ENCODE results near the gene GFOD1. TPM values are rescaled to one million over a fixed set of nuclear protein-coding genes. Genes with fewer than 3 reads are reported as not detected.

The GFOD1 gene
- total RNA-seq, 1 experiment from 2014 or later, result not detected

GRCh38 chr6:13417954-13418353 is 69.4 kb downstream of the GFOD1 start:
- in situ Hi-C loops (cut with HindIII; ENCODE audit: low sequenced_read_pairs), result no loop called here
- no peak for DNase-seq (ENCODE audit: low spot score)

DNA sequence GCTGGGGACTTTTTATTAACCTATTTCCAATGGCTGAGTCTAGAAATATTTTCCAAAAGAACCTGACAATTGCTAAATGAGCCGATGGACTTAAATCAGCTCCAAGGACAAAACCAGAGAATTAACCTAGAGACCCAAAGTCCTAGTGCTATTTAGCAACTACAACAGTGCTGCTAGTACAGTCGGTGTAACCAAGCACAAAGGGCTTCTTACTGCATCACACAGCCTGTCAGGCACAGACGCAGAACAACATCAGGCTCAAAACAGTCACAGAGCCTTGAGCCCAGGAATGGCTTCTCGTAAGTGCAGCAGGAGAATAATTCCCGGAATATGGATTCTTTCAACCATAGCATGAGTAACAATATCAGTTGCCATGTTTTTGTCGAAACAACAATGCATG is 70.0 kb downstream of the GFOD1 start:
- in situ Hi-C loops (cut with HindIII; ENCODE audit: low sequenced_read_pairs), result no loop called here
- peak; percentile 53 for DNase-seq (ENCODE audit: low spot score)

GRCh38 chr6:13415283-13415682 is 72.1 kb downstream of the GFOD1 start:
- DNase-seq (ENCODE audit: low spot score), result no peak
- in situ Hi-C loops (cut with HindIII; ENCODE audit: low sequenced_read_pairs), result no loop called here

DNA sequence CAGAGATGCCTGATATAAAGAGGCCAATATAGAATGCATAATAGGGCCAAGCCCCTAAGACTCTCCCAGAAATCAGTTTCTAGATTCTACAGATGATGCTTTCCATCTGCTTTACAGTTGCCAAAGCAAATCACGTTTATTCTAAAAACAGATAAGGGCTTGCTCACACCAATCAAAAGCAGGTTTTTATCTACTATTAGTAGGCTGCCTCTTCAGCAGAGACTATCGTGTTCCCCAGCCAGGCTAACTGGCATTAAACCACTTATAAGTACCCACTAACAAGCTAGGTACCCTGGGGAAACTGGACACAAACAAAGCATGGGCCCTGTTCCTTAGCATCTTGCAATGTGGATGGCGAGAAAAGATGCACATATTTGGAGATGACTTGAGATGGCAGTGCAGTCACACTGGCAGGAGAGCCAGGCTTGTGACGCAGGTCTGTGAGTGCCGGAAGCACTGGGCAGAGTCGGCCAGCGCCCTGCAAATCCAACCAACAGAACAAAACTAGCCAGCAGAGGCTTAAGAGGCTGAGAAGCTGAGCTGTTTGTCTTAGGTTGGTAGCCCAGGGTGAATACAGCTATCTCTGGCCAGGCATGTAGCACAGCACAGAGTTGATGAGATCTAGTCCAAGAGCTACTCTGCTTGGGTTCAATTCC is 73.4 kb downstream of the GFOD1 start:
- in situ Hi-C loops (cut with HindIII; ENCODE audit: low sequenced_read_pairs), result no loop called here
- peak; percentile 92 for DNase-seq (ENCODE audit: low spot score)

DNA sequence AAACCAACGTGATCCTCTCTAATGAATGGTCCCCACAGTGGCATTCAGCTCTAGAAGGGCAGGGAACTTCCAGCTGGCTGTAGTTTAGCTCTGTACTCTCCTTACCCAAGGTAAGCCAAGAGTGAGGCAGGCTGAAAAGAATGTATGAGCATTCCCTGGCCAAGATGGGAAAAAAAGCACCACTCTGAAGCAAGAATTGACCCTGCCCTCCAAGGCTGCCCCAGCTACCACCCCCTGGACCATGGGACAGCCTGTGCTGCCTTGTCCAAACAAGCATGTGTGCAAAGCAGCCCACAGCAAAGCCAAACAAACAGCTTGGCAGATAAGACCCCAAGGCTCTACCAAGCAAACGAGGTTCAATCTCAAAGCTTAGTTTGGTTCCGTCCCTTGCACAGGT is 73.9 kb downstream of the GFOD1 start:
- in situ Hi-C loops (cut with HindIII; ENCODE audit: low sequenced_read_pairs), result no loop called here
- peak; percentile 15 for DNase-seq (ENCODE audit: low spot score)

DNA sequence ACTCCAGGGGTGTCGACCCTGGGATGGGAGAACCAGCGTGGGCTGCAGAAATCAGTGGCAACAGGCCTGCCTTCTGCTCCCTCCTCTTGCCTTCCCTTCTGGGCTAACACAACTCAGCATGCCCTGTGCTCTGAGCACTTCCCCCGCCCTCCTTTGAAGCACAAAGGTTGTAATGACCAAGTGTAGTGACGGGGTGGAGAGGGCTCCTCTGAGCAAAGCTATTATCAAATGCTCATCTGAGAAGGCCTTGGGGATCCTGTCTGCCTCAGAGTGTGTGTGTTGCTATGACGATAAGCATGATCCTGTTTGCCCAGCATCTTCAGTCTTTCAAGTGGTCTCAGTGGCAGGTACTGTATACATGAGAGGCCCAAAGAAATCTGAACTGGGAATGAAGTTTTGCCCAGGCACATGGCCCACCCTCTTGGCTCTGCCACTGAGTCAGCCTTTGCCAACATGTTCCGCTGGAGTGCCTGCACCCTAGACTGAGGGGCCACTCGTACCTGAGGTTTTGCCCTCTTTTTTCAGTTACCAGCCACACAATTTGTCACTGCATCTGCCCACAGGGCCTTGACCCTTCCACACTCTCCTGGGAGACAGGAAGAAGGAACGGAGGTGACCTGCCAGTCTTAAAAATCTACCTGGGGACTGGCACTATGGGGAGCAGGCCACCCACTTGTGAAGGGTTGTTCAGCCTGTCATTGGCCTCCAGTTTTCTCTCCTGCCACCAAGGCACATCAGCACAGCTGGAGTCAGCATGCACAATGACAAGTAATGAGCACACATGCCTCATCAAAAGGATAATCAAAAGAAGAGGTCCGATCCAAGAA is 74.5 kb downstream of the GFOD1 start:
- in situ Hi-C loops (cut with HindIII; ENCODE audit: low sequenced_read_pairs), result no loop called here

DNA sequence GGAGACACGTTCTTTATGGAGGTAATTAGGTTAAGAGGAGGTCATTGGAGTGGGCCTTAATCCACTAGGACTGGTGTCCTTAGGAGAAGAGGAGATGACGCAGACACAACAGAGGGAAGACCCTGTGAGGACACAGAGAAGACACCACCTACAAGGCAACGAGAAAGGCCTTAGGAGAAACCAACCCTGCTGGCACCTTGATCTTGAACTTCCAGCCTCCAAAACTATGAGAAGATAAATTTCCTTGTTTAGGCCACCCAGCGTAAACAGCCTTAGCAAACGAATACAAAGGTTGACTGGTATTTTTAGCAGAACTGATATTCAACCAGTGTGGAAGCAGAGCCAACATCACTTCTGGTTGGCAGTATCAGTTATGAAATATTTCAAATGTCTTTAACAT is 75.2 kb downstream of the GFOD1 start:
- in situ Hi-C loops (cut with HindIII; ENCODE audit: low sequenced_read_pairs), result no loop called here

More for the DNA sequence above, 74.5 kb downstream of the GFOD1 start:
- DNase-seq (ENCODE audit: low spot score), result peak; percentile 16

GRCh38 chr6:13411484-13411883 is 75.9 kb downstream of the GFOD1 start:
- no peak for DNase-seq (ENCODE audit: low spot score)
- in situ Hi-C loops (cut with HindIII; ENCODE audit: low sequenced_read_pairs), result no loop called here

More for the DNA sequence above, 75.2 kb downstream of the GFOD1 start:
- no peak for DNase-seq (ENCODE audit: low spot score)

GRCh38 chr6:13409991-13410390 is 77.4 kb downstream of the GFOD1 start:
- DNase-seq (ENCODE audit: low spot score), result no peak
- in situ Hi-C loops (cut with HindIII; ENCODE audit: low sequenced_read_pairs), result no loop called here

GRCh38 chr6:13407709-13408695 is 79.4 kb downstream of the GFOD1 start:
- peak; percentile 74 for DNase-seq (ENCODE audit: low spot score)
- in situ Hi-C loops (cut with HindIII; ENCODE audit: low sequenced_read_pairs), result no loop called here

DNA sequence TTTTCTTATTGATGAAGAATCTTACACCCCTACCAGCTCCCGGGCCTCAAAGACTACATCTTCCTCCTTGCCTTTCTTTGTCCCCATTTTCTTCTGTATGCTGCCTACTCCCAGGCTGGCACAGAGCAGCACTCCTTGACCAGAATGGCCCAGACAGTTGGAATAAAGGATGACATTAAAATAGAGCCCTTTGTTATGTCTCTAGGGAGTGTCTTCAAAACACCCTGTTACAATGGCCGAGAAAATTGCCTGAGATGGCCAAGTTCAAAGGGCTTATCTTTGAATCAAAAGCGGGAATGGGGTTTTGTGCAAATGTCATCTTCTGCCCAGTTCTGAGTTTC is 80.1 kb downstream of the GFOD1 start:
- DNase-seq (ENCODE audit: low spot score), result no peak
- in situ Hi-C loops (cut with HindIII; ENCODE audit: low sequenced_read_pairs), result no loop called here

DNA sequence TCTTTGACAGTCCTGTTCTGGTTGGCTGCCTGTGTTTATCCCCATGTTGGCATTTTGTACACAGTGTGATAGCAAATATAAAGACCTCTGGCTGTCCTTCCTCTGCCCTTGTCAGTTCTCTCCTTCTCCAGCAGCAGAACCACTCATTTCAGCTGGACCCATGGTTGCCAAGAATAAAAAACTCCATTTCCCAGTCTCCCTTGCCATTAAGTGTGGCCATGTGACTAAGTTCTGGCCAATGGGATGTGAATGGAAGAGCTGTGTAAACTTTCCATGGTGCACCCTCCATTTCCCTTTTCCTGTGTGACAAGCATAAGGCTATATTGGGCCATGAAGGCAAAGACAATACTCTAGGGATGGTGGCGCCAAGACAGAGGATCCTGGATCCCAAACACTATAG is 80.6 kb downstream of the GFOD1 start:
- DNase-seq (ENCODE audit: low spot score), result no peak
- in situ Hi-C loops (cut with HindIII; ENCODE audit: low sequenced_read_pairs), result no loop called here

GRCh38 chr6:13405961-13406477 is 81.4 kb downstream of the GFOD1 start:
- in situ Hi-C loops (cut with HindIII; ENCODE audit: low sequenced_read_pairs), result no loop called here
- no peak for DNase-seq (ENCODE audit: low spot score)

DNA sequence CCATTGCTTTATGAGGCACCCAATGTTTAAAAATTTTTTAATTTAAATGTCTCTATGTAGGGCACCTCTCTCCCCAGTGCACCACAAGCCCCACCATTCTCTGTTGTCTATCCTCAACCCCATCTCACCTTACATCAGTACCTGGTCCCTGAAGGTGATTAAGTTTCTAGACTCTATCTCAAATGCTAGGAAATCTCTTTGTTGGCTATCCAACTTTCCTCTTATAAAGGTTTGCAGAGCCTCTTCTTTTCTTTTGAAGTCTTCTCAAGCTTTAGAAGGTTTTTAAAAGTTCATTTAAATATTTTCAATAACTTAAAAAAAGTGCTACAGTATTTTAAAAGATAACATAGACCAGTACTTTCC is 82.5 kb downstream of the GFOD1 start:
- DNase-seq (ENCODE audit: low spot score), result no peak
- in situ Hi-C loops (cut with HindIII; ENCODE audit: low sequenced_read_pairs), result no loop called here

DNA sequence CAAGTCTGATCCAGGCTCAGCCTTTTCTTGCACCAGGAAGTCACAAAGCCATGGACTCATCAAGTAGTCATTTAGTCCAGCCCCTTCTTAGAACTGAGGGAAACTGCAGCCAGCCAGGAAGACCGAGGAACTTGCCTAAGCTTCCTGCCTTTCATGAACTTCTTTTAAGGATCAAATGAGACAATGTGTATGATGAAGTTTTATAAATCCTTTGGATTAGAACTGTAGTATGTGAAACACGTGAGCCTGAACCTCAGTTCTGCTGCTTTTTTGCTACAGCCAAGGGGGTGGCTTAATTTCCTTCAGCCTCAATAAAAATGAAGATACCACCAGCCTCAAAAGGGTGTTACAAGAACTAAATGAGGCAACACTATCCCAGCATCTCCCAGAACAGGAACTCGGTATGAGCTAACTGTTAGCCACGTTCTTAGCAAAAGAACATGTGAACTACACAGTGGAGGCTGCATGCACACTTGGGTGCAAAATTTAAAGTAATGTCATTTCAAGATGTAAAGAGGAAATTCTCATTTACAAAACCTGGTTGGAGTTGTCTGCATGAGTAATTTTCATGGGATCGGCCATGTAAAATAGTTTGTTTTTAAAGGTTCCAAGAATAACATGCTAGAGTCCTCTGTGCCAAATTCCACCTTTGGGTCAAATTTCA is 83.0 kb downstream of the GFOD1 start:
- in situ Hi-C loops (cut with HindIII; ENCODE audit: low sequenced_read_pairs), result no loop called here

DNA sequence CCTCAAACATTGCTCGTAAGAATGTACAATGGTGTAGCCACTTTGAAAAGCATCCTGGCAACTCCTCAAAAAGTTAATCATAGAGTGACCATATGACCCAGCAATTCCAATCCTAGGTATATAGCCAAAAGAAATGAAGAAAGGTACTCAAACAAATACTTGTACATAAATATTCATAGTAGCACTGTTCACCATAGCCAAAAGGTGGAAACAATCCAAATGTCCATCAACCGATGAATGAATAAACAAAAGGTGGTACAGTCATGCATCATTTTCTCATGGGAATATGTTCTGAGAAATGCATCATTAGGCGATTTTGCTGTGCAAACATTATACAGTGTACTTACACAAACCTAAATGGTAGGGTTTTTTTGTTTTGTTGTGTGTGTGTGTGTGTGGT is 84.7 kb downstream of the GFOD1 start:
- DNase-seq (ENCODE audit: low spot score), result no peak
- in situ Hi-C loops (cut with HindIII; ENCODE audit: low sequenced_read_pairs), result no loop called here

More for the DNA sequence above, 83.0 kb downstream of the GFOD1 start:
- no peak for DNase-seq (ENCODE audit: low spot score)

DNA sequence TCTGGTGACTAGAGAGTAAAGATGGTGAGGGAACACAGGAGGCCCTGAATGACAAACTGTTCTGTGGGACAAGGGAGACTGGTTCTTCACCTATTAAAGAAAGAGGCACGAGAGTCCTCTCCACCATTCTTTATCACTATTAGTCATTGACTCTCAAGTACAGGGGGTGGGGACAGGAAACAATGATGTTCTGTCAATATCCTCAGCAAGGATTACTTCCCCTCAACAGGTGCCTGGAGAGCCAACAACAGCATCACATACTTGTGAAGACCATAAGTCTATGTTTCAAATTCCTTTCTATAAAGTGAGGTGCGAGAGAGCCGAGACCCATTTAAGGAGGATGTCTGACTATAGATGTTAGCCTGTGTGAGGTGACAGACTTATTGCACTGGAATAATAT is 86.6 kb downstream of the GFOD1 start:
- in situ Hi-C loops (cut with HindIII; ENCODE audit: low sequenced_read_pairs), result no loop called here
- DNase-seq (ENCODE audit: low spot score), result no peak

DNA sequence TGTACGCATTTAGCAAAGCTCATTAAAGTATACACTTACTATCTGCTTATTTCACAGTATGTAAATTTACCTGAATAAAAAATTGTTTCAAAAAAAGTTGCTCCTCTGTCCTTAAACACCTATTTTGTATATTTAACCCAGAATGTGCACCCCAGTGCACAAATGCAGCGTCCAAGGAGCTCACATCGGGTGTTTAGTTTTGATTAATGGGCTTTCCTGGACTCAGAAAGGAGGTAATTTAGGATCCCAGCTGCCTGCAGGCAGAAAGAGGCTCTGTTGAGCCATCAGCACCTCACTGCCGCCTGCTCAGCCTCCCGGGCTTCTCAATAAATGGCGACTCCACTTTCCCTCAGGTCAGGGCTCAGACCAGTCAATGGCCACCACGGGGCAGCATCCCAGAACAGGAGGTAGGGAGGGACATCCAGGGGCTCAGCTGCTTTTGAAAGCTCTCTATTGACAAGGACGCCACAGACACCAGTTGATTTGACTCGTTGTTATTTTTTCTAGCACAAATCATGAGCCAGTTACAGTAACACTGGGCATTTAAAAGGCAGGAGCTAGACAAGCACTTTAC is 88.9 kb downstream of the GFOD1 start:
- in situ Hi-C loops (cut with HindIII; ENCODE audit: low sequenced_read_pairs), result no loop called here
- DNase-seq (ENCODE audit: low spot score), result peak; percentile 75

GRCh38 chr6:13398069-13398381 is 89.4 kb downstream of the GFOD1 start:
- in situ Hi-C loops (cut with HindIII; ENCODE audit: low sequenced_read_pairs), result no loop called here
- DNase-seq (ENCODE audit: low spot score), result no peak

Measured in G401 (cell line).